Fibroblast of the aortic adventitia (primary cell): ENCODE data around the gene GAREM2. TPM values are rescaled to one million over a fixed set of nuclear protein-coding genes. Genes with fewer than 3 reads are reported as not detected.

Experiments used
- DNase-seq: peaks from one replicate; pipeline ENCODE4 v3.0.0-alpha.2; 2010; ENCODE audit warnings: low read depth
- H3K4me3 ChIP-seq: 2 replicates; pipeline ENCODE4 v1.5.1; 2011; ENCODE audit warnings: low read depth, mild to moderate bottlenecking, control low read depth, low read length, moderate library complexity
- total RNA-seq: library from RNA; depleted of rRNA; stranded (reverse); fragments of >200 nt; gene quantifications from 2 replicates; pipeline ENCODE4 v1.2.3, GENCODE V29; 2012; ENCODE audit warnings: low replicate concordance
- TF ChIP-seq, protein P1 (sequence below): IDR thresholded peaks from 2 replicates; pipeline ENCODE4 v1.5.1; 2011; ENCODE audit warnings: mild to moderate bottlenecking, low read length, control low read depth, inconsistent platforms; ENCODE audit not compliant: insufficient read depth

The GAREM2 gene
- total RNA-seq = 0.57 and 2.4 TPM in 2 replicates

DNA sequence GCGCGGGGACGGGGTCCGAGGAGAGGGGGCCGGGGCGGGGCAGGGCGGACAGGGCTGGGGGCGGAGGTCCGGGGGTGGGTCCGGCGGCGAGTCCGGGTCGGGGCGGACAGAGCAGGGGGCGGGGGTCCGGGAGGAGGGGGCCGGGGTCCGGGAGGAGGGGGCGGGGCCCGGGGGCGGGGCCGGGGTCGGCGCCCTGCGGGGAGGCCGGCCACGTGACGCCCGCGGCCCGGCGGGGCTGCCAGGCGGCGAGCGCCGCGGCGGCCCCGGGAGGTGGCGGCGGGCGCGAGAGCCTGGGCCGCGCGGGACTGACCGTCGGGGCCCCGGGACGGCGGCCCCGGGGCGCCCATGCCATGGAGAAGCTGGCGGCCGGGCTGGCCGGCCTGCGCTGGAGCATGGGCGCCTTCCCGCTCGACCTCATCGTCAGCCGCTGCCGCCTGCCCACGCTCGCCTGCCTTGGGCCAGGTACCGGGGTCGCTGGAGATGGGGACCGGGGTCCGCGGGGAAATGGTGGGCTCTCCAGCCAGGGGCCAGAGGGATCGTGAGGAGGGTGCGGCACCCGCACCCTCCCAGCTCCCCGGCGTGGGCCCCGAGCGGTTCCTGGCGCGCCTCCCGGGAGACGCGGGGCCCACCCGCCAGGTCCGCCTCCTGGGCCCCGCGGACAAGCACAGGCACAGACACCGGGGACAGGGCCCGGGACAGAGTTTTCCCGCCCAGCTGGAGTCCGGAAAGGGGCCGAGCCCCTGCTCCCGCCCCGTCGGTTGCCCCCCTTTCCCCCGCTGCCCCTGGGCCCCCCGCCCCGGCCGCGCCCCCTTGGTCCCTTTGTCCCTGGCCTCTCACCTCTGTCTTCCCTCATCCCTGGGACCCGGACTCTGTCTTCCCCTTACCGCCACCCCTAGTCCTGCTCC lies at the start of gene GAREM2:
GAREM2 (plus strand) TSS at position 218 of the 905 bp plus-strand sequence; CDS start at position 351, 133 bp downstream.
- peak within 1 kb of the TSS; percentile 40 for H3K4me3 ChIP-seq
- DNase-seq = no peak
- TF ChIP-seq, protein P1, sequence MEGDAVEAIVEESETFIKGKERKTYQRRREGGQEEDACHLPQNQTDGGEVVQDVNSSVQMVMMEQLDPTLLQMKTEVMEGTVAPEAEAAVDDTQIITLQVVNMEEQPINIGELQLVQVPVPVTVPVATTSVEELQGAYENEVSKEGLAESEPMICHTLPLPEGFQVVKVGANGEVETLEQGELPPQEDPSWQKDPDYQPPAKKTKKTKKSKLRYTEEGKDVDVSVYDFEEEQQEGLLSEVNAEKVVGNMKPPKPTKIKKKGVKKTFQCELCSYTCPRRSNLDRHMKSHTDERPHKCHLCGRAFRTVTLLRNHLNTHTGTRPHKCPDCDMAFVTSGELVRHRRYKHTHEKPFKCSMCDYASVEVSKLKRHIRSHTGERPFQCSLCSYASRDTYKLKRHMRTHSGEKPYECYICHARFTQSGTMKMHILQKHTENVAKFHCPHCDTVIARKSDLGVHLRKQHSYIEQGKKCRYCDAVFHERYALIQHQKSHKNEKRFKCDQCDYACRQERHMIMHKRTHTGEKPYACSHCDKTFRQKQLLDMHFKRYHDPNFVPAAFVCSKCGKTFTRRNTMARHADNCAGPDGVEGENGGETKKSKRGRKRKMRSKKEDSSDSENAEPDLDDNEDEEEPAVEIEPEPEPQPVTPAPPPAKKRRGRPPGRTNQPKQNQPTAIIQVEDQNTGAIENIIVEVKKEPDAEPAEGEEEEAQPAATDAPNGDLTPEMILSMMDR = no peak

DNA sequence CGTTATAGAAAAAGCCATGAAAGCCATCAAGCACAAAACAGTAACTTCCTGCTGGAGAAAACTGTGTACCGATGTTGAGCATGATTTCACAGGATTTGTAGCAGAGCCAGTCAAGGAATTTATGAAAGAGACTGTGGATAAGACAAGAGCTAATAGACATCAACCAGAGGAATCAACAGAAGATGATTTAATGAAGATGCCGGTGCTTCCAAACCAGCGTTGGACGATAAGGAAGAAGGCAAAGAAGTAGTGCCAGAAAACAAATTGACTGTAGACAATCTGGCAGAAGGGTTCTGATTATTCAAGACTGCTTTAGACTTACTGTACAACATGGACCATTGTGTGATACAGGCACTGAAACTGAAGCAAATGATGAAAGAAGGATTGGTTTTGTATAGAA lies 49.5 kb upstream of the GAREM2 start:
- H3K4me3 ChIP-seq = no peak overlapping the region
- no peak for DNase-seq
- TF ChIP-seq, protein P1 = no peak

DNA sequence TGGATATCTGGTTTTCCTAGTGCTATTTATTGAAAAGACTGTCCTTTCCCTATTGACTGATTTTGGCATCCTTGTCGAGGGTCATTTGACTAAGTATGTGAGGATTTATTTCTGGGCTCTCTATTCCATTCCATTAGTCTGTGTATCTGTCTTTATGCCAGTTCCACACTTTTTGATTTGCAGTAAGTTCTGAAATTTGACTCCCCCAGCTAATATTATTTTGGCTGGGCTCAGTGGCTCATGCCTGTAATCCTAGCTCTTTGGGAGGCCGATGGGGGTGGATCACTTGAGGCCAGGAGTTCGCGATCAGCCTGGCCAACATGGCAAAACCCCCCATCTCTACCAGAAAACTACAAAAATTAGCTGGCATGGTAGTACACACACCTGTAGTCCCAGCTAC lies 46.8 kb upstream of the GAREM2 start:
- TF ChIP-seq, protein P1 = no peak
- peak; percentile 34 for DNase-seq
- no peak overlapping the region for H3K4me3 ChIP-seq

DNA sequence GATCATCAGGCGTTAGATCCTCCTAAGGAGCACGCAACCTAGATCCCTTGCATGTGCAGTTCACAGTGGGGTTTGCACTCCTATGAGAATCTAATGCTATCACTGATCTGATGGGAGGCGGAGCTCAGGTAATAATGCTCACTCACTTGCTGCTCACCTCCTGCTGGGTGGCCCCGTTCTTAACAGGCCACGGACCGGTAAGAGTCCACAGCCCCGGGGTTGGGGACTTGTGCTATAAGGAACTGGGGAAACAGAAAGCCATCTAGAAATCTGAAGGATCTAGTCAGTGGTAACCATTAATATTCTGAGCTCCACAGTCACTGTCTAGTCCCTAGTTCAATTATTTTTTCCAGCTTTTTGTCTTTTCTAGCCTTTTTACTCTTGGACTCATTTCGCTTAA lies 44.7 kb upstream of the GAREM2 start:
- H3K4me3 ChIP-seq = no peak overlapping the region
- TF ChIP-seq, protein P1 = no peak
- no peak for DNase-seq

DNA sequence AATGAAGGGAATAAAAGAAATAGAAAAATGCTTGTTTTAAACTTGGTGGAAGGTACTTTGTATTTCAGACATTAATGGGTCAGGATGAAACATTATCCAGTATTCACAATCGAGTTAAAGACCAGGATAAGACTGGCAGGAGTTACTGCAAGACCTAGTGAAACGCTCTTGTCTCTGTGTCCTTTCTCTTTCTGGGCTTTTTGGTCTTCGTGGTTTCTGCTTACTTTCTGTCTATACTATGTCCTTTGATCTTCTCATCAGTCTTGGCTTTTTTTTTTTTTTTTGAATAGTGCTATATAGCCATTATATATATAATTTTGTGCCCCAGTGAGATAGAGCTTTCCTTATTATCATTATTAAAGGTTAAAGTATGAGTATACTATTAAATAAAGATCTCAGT lies 42.1 kb upstream of the GAREM2 start:
- H3K4me3 ChIP-seq = no peak overlapping the region
- DNase-seq = no peak
- TF ChIP-seq, protein P1 = no peak

DNA sequence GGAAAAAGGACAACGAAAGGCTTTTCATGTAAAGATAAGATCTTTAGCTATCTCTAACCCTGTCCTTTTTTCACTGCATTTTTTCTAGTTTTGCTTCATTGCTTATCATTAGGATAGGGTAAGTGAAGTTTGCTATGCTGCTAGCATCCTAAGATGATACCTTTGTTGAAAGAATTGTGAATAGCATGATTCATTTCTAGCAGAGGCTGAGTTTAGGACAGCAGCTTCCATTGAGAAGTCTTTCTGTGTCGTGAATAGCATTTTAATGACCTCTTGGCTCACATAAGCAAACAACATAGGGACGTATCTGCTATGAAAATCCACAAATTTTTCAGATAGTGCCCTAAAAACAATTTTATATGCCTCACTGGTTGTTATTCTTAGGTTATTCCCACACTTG lies 36.4 kb upstream of the GAREM2 start:
- no peak for DNase-seq
- no peak overlapping the region for H3K4me3 ChIP-seq
- TF ChIP-seq, protein P1 = no peak
